B cell (primary cell): ENCODE data around the gene GKN1. TPM values are rescaled to one million over a fixed set of nuclear protein-coding genes. Genes with fewer than 3 reads are reported as not detected.

ENCODE experiments used
- ATAC-seq: fragments of 200-7000 bp; cut with Tn5 transposase; one replicate; pipeline ENCODE4 v1.10.0; 2021; ENCODE audit warnings: low read depth, mild to moderate bottlenecking, moderate number of reproducible peaks, moderate library complexity
- CTCF ChIA-PET: fragments of 350-600 bp; sonication (Branson Sonifier 250); formaldehyde crosslinking; loops from one replicate; lab custom pipeline; 2021; ENCODE audit warnings: antibody characterized with exemption, inconsistent platforms; lab: Charles Lee
- POLR2A ChIA-PET: fragments of 350-600 bp; sonication (Branson Sonifier 250); formaldehyde crosslinking; loops from one replicate; lab custom pipeline; 2021; ENCODE audit warnings: antibody characterized with exemption; lab: Charles Lee
- DNase-seq: peaks from one replicate; pipeline ENCODE4 v3.0.0; 2013
- H2AFZ ChIP-seq: 2 replicates; pipeline ENCODE4 v1.6.1; 2012; ENCODE audit warnings: mild to moderate bottlenecking, low read depth, low read length; ENCODE audit not compliant: insufficient read depth, poor library complexity, severe bottlenecking
- H3K27ac ChIP-seq, 2 donors: 1 replicate in 1 of 2; 2 replicates in 1 of 2; pipeline ENCODE4 v1.5.1; 2012 to 2013; ENCODE audit warnings: low read length in 2 of 2, mild to moderate bottlenecking in 2 of 2, moderate library complexity in 1 of 2
- H3K27me3 ChIP-seq, 4 experiments: fragments of 200-600 bp in 1 of 4; sonication (generic) in 1 of 4; replicated peaks in 1 of 4; 1 replicate in 2 of 4; 2 replicates in 2 of 4; pipeline versions ENCODE4 v1.6.1 to v1.7.0; 2013 to 2016; ENCODE audit warnings: low read length in 3 of 4, mild to moderate bottlenecking in 2 of 4, mixed read lengths in 1 of 4, moderate library complexity in 1 of 4; ENCODE audit not compliant: insufficient read depth in 4 of 4, control insufficient read depth in 3 of 4; ENCODE audit errors: control extremely low read depth in 1 of 4
- H3K36me3 ChIP-seq, 2 experiments: replicated peaks in 1 of 2; 1 replicate in 1 of 2; 2 replicates in 1 of 2; pipeline versions ENCODE4 v1.6.1 to v1.7.1; 2013; ENCODE audit warnings: low read length in 1 of 2; ENCODE audit not compliant: insufficient read depth in 2 of 2, control insufficient read depth in 1 of 2; ENCODE audit errors: control extremely low read depth in 1 of 2, extremely low read depth in 1 of 2
- H3K4me1 ChIP-seq, 2 donors: fragments of 200-600 bp in 1 of 2; sonication (generic) in 1 of 2; 1 replicate in 1 of 2; 2 replicates in 1 of 2; pipeline versions ENCODE4 v1.5.1 to v1.6.1; 2013 to 2017; ENCODE audit warnings: low read length in 2 of 2; ENCODE audit not compliant: control insufficient read depth in 2 of 2, insufficient read depth in 2 of 2
- H3K4me2 ChIP-seq: replicated peaks from 2 replicates; pipeline ENCODE3; 2012; ENCODE audit warnings: mild to moderate bottlenecking, low read depth, low read length; ENCODE audit not compliant: poor library complexity, severe bottlenecking
- H3K4me3 ChIP-seq, 5 experiments: fragments of 200-600 bp in 1 of 5; sonication (generic) in 1 of 5; 1 replicate in 3 of 5; 2 replicates in 2 of 5; pipeline versions ENCODE4 v1.5.1 to v1.7.0; 2011 to 2016; ENCODE audit warnings: low read length in 4 of 5, mild to moderate bottlenecking in 4 of 5, low read depth in 2 of 5, control low read depth in 1 of 5, moderate library complexity in 1 of 5; ENCODE audit not compliant: insufficient read depth in 1 of 5; ENCODE audit errors: control extremely low read depth in 1 of 5, extremely low read depth in 1 of 5
- H3K79me2 ChIP-seq: fragments of 200-600 bp; sonication (generic); one replicate; pipeline ENCODE4 v1.6.0; 2016; ENCODE audit warnings: low read length; ENCODE audit not compliant: control insufficient read depth, insufficient read depth
- H3K9ac ChIP-seq: fragments of 200-600 bp; sonication (generic); 2 replicates; pipeline ENCODE4 v1.6.1; 2017; ENCODE audit warnings: mild to moderate bottlenecking, low read length, moderate library complexity
- H3K9me3 ChIP-seq, 3 donors: one replicate each; pipeline versions ENCODE4 v1.6.1 to v1.7.1; 2013; ENCODE audit warnings: low read length in 2 of 3; ENCODE audit not compliant: control insufficient read depth in 2 of 3, insufficient read depth in 1 of 3; ENCODE audit errors: control extremely low read depth in 1 of 3
- H4K20me1 ChIP-seq: 2 replicates; pipeline ENCODE4 v1.6.0; 2012; ENCODE audit warnings: mild to moderate bottlenecking, low read length; ENCODE audit not compliant: insufficient read depth, control insufficient read depth, poor library complexity, severe bottlenecking
- H3K27ac Mint-ChIP-seq: one replicate; pipeline ENCODE4 v1.8.0; 2021; ENCODE audit warnings: mixed read lengths
- H3K27me3 Mint-ChIP-seq: one replicate; pipeline ENCODE4 v1.8.0; 2021; ENCODE audit warnings: mixed read lengths
- H3K4me1 Mint-ChIP-seq: one replicate; pipeline ENCODE4 v1.8.0; 2021; ENCODE audit warnings: mixed read lengths
- H3K4me3 Mint-ChIP-seq: one replicate; pipeline ENCODE4 v1.8.0; 2021; ENCODE audit warnings: mixed read lengths
- H3K9me3 Mint-ChIP-seq: one replicate; pipeline ENCODE4 v1.8.0; 2022; ENCODE audit warnings: mixed read lengths; ENCODE audit not compliant: insufficient read depth
- EZH2 ChIP-seq: IDR thresholded peaks from 2 replicates; pipeline ENCODE4 v1.6.1; 2012; ENCODE audit warnings: borderline replicate concordance, low read depth, mild to moderate bottlenecking, moderate library complexity, low read length; ENCODE audit not compliant: insufficient read depth, poor library complexity, severe bottlenecking
- WGBS: methylation state at CpG from one replicate; pipeline ENCODE4 v1.1.5; 2013; ENCODE audit warnings: missing lambda C conversion rate; ENCODE audit not compliant: insufficient coverage; 5-methylcytosine and 5-hydroxymethylcytosine counted together
- intact Hi-C: fragments of 100-400 bp; cut with micrococcal nuclease; formaldehyde crosslinking; loops from one replicate; pipeline ENCODE4 v1.10.0; 2022
- polyA plus RNA-seq: library from polyadenylated mRNA; depleted of rRNA; stranded (reverse); fragments of >200 nt; gene quantifications from 2 replicates; pipeline ENCODE4 v1.2.3, GENCODE V29; 2012
- total RNA-seq, 2 donors: library from RNA; stranded (reverse); fragments of 120-200 nt in 1 of 2; gene quantifications; 1 replicate in 1 of 2; 2 replicates in 1 of 2; pipeline versions ENCODE4 v1.2.3 to v1.2.4, GENCODE V29; 2013 to 2022
- TF ChIP-seq, protein P1 (sequence below): fragments of 200-600 bp; IDR thresholded peaks from one replicate; pipeline ENCODE4 v1.8.0; 2022; ENCODE audit warnings: antibody characterized with exemption, mild to moderate bottlenecking

Gene GKN1
- total and polyA plus RNA-seq, 2 donors (not counting 1 experiment from before 2014, with no cell fraction given): not detected

DNA sequence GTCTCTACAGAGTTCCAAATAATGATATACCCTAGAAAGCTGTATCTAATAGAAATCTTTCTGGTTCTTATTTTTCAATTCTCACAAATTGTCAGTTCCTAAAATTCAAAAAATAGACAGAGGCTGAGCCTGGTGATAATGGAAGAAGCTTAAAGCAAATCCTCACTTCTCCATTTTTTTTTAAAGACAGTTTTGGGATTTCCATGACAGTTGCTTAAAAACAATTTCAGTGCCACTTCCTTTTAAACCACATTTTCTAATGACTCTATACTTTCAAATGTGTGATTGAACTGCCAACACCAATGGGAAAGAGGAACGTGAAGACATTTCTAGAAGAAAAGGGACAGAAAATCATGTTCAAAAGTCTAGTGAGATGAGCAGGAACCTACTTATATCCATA lies 25.7 kb upstream of the GKN1 start:
- no peak overlapping the region for H2AFZ ChIP-seq
- DNase-seq (no peak), ATAC-seq (no peak)
- no peaks in the 10 kb centered on the region for H3K36me3 ChIP-seq
- H3K9me3 ChIP-seq: peaks cover 0 to 2% (median 0%) of the 10 kb centered on the region in 3 donors
- no peak for TF ChIP-seq EZH2
- TF ChIP-seq, protein P1, sequence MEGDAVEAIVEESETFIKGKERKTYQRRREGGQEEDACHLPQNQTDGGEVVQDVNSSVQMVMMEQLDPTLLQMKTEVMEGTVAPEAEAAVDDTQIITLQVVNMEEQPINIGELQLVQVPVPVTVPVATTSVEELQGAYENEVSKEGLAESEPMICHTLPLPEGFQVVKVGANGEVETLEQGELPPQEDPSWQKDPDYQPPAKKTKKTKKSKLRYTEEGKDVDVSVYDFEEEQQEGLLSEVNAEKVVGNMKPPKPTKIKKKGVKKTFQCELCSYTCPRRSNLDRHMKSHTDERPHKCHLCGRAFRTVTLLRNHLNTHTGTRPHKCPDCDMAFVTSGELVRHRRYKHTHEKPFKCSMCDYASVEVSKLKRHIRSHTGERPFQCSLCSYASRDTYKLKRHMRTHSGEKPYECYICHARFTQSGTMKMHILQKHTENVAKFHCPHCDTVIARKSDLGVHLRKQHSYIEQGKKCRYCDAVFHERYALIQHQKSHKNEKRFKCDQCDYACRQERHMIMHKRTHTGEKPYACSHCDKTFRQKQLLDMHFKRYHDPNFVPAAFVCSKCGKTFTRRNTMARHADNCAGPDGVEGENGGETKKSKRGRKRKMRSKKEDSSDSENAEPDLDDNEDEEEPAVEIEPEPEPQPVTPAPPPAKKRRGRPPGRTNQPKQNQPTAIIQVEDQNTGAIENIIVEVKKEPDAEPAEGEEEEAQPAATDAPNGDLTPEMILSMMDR: no peak
- H3K27me3 ChIP-seq: peaks cover 0 to 15% (median 3%) of the 10 kb centered on the region in 4 experiments
- H3K9ac ChIP-seq: no peak overlapping the region
- H3K9me3 Mint-ChIP-seq: no peaks in the 10 kb centered on the region
- peaks cover 0 to 2% of the 10 kb centered on the region in 2 donors for H3K4me1 ChIP-seq
- no peak overlapping the region for H3K4me3 ChIP-seq
- H3K27me3 Mint-ChIP-seq: peaks cover 31% of the 10 kb centered on the region
- H3K4me3 Mint-ChIP-seq: no peak overlapping the region
- no peak overlapping the region for H3K27ac Mint-ChIP-seq
- H4K20me1 ChIP-seq: no peaks in the 10 kb centered on the region
- intact Hi-C loops: no loop called here
- H3K4me1 Mint-ChIP-seq: peaks cover under 1% of the 10 kb centered on the region
- WGBS: no CpG with 5 or more reads among the region's 1 CpG
- ChIA-PET CTCF (interaction anchor here (0.7 kb wide), 1 partner anchor 384 kb away, joined by 3 read pairs; no protein-coding TSS in a partner anchor), POLR2A (no interaction called here)
- H3K4me2 ChIP-seq: no peak overlapping the region
- no peaks in the 10 kb centered on the region for H3K79me2 ChIP-seq
- H3K27ac ChIP-seq: no peak overlapping the region

DNA sequence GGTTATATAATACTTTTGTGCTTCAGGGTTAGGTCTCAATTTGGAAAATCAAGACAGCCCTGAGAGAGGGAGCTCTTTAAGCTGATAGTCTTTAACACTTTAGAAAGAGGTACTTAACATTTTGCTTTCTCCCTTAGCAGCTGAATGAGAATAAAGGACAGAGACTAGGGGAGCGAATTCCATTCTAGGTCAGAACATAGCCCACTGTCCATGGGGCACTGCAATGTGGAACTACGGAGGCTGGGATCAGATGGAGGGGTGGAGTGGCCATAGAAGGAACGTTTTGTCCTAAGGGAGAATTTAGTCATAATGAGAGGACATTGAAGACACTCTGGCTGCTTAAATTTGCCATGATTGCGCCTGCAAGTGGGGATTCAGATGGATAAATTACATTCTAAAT lies 22.5 kb upstream of the GKN1 start:
- no peak overlapping the region for H3K27ac Mint-ChIP-seq
- ATAC-seq: no peak
- POLR2A ChIA-PET: no interaction called here

More for the DNA sequence above, 22.5 kb upstream of the GKN1 start:
- no peaks in the 10 kb centered on the region for H3K4me1 ChIP-seq
- DNase-seq: no peak
- intact Hi-C loops: no loop called here
- H3K27me3 Mint-ChIP-seq: peaks cover 27% of the 10 kb centered on the region
- H3K79me2 ChIP-seq: no peaks in the 10 kb centered on the region
- H3K9me3 ChIP-seq: peaks cover 0 to 3% (median 0%) of the 10 kb centered on the region in 3 donors
- H3K27ac ChIP-seq: no peak overlapping the region
- 92% methylated on average over 2 of the region's 4 CpGs for WGBS
- H3K4me2 ChIP-seq: no peak overlapping the region
- H4K20me1 ChIP-seq: no peaks in the 10 kb centered on the region
- no peak overlapping the region for H3K4me3 ChIP-seq
- H2AFZ ChIP-seq: no peak overlapping the region
- CTCF ChIA-PET: interaction anchor here (3.1 kb wide), 1 partner anchor 9 kb away, joined by 17 read pairs; no protein-coding TSS in a partner anchor
- TF ChIP-seq, protein P1: no peak
- TF ChIP-seq EZH2: no peak
- H3K27me3 ChIP-seq: peaks cover 0 to 10% (median 1%) of the 10 kb centered on the region in 4 experiments
- no peaks in the 10 kb centered on the region for H3K4me1 Mint-ChIP-seq
- no peaks in the 10 kb centered on the region for H3K9me3 Mint-ChIP-seq
- no peaks in the 10 kb centered on the region for H3K36me3 ChIP-seq
- no peak overlapping the region for H3K4me3 Mint-ChIP-seq
- no peak overlapping the region for H3K9ac ChIP-seq
